GM12875 (cell line): Measurements from ENCODE around the gene TMCO4.

Source experiments
- H3K4me3 ChIP-seq: one replicate; pipeline ENCODE4 v1.5.1; 2011; ENCODE audit warnings: low read depth, low read length, control low read depth
- CTCF ChIP-seq: IDR thresholded peaks from 2 replicates; pipeline ENCODE4 v1.5.1; 2011; ENCODE audit warnings: low read depth, mild to moderate bottlenecking, control low read depth, inconsistent platforms, low read length, moderate library complexity, borderline replicate concordance; ENCODE audit not compliant: insufficient read depth

The TMCO4 gene

DNA sequence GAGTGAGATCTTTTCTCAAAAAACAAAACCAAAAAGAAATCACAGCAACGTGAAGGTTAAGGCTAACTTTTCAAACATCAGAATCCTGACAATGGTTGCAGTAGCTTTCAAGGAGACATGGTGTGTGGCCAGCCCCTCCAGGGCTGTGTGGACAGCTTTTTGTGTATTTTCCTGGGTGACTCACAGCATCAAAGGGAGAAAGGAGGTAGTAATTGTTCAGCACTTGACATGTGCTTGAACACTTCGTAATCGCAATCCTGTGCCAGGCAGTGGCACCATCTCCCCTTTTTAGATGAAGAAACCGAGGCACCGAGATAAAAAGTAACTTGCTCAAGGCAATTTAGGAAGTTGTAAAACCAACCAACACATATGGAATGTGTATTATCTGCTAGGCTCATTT lies 145.3 kb downstream of the TMCO4 start:
- no peak for TF ChIP-seq CTCF
- no peak overlapping the region for H3K4me3 ChIP-seq

GRCh38 chr1:19651141-19651737 lies 148.5 kb downstream of the TMCO4 start:
- TF ChIP-seq CTCF, result peak; percentile 78
- H3K4me3 ChIP-seq, result no peak overlapping the region

- no peak overlapping the region for H3K4me3 ChIP-seq
These were observed 149.1 kb downstream of the TMCO4 start for GRCh38 chr1:19650416-19651140.

GRCh38 chr1:19648689-19649088 lies 151.0 kb downstream of the TMCO4 start:
- no peak overlapping the region for H3K4me3 ChIP-seq
- TF ChIP-seq CTCF, result 0 out of 2 replicates have a peak, but pooled peaks have one; percentile 18

More at GRCh38 chr1:19650416-19651140, 149.1 kb downstream of the TMCO4 start:
- TF ChIP-seq CTCF, result no peak

- no peak for TF ChIP-seq CTCF
- no peak overlapping the region for H3K4me3 ChIP-seq
These were observed 151.5 kb downstream of the TMCO4 start for GRCh38 chr1:19648239-19648638.

DNA sequence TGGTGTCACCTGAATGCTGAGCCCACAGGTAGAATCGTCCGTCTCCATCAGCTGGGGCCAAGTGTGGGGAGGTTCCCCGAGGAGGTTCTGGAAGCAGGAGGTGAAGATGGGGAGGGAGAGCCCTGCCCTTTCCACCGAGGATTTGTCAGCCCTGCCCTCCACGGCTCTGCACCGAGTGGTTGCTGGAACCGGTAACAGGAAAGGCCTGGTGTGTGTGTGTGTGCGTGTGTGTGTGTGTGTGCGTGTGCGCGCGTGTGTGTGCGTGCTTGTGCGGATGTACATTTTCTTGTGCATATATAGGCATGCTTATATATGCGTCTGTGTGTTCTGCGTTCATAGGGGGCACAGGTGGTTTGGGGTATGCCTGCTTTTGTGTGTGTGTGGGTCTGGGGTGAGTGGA lies 152.1 kb downstream of the TMCO4 start:
- no peak overlapping the region for H3K4me3 ChIP-seq
- no peak for TF ChIP-seq CTCF
